Psoas muscle (tissue), 8 donors: ENCODE measurements around the gene ORMDL3. TPM values are rescaled to one million over a fixed set of nuclear protein-coding genes. Genes with fewer than 3 reads are reported as not detected.

ENCODE experiments used
- ATAC-seq, 4 donors: fragments of 200-7000 bp; cut with Tn5 transposase; one replicate each; pipeline ENCODE4 v1.9.1; 2020; ENCODE audit warnings: moderate library complexity in 3 of 4, mild to moderate bottlenecking in 2 of 4
- DNase-seq, 2 donors: peaks; one replicate each; pipeline ENCODE4 v3.0.0-alpha.2; 2020
- H3K27ac ChIP-seq: fragments of 200-600 bp; one replicate; pipeline ENCODE4 v1.8.0; 2022
- H3K27me3 ChIP-seq, 3 donors: fragments of 200-600 bp in 1 of 3; one replicate each; pipeline versions ENCODE4 v1.6.1 to v1.8.0; 2013 to 2022; ENCODE audit warnings: low read length in 2 of 3, mild to moderate bottlenecking in 2 of 3, moderate library complexity in 1 of 3; ENCODE audit not compliant: insufficient read depth in 3 of 3
- H3K36me3 ChIP-seq, 2 donors: fragments of 200-600 bp in 1 of 2; one replicate each; pipeline versions ENCODE4 v1.6.1 to v1.8.0; 2013 to 2022; ENCODE audit warnings: low read depth in 1 of 2, mild to moderate bottlenecking in 1 of 2, moderate library complexity in 1 of 2; ENCODE audit not compliant: insufficient read depth in 1 of 2
- H3K4me1 ChIP-seq: fragments of 200-600 bp; one replicate; pipeline ENCODE4 v1.8.0; 2022
- H3K4me3 ChIP-seq: fragments of 200-600 bp; one replicate; pipeline ENCODE4 v1.8.0; 2022; ENCODE audit warnings: mild to moderate bottlenecking
- H3K9me3 ChIP-seq: fragments of 200-600 bp; one replicate; pipeline ENCODE4 v1.8.0; 2022
- CTCF ChIP-seq: fragments of 200-600 bp; IDR thresholded peaks from one replicate; pipeline ENCODE4 v1.8.0; 2022; ENCODE audit warnings: antibody characterized with exemption
- WGBS, 3 donors: extraction: QIAGEN DNeasy Blood & Tissue Kit; methylation state at CpG; one replicate each; pipeline versions ENCODE4 v1.1.6 to v1.1.7; 2013; 5-methylcytosine and 5-hydroxymethylcytosine counted together
- intact Hi-C, 2 donors: fragments of 100-400 bp; cut with DNase I; formaldehyde crosslinking; loops; one replicate each; pipeline versions ENCODE4 v1.11.0 to v1.14.2; 2022
- polyA plus RNA-seq, 3 donors: library from polyadenylated mRNA; stranded (reverse); fragments of 200-250 nt; gene quantifications; one replicate each; pipeline ENCODE4 v1.2.3, GENCODE V29; 2013
- total RNA-seq, 4 donors: library from RNA; stranded (reverse); fragmentation: NEBNext Ultra II Directional in 2 of 4; extraction: Animal tissue kit (Norgen Biotek cat#: 25700) in 2 of 4; gene quantifications; one replicate each; pipeline versions ENCODE4 v1.2.1 to v1.2.4, GENCODE V29; 2021 to 2023
- donor health status: healthy with polysubstance abuse.
- donor health status: DM: no; HTN: no; CAD: no; lungs with moderate emphysema.
- donor health status: Bipolar disorder and iron deficiency.
- donor health status: healthy.
- donor health status: DM: yes; HTN: yes; CAD: no.
- donor health status: DM: no; HTN: no; CAD: no.
- donor health status: DM: no; HTN: no; CAD: no.
- donor health status: DM: yes; HTN: yes; CAD: no.

ORMDL3 gene
- total and polyA plus RNA-seq, 7 donors = 16.9 to 66.9 (median 22.7) TPM

GRCh38 chr17:39928858-39929645 is 1.7 kb upstream of the ORMDL3 start:
- intact Hi-C loops = no loop called here
- peak; percentile 77 to 82 (median 80) for ATAC-seq
- no peak for DNase-seq
- no peak for TF ChIP-seq CTCF
- H3K9me3 ChIP-seq = no peaks in the 10 kb centered on the region
- H3K27me3 ChIP-seq = no peaks in the 10 kb centered on the region
- 27 to 35% (median 31%) methylated on average over 8 of the region's 8 CpGs for WGBS, 3 donors
- H3K27ac ChIP-seq = peak overlapping the region; percentile 90
- H3K36me3 ChIP-seq = peaks cover 0 to 1% of the 10 kb centered on the region in 2 donors
- peaks cover 46% of the 10 kb centered on the region for H3K4me1 ChIP-seq
- peak overlapping the region; percentile 84 for H3K4me3 ChIP-seq

- H3K9me3 ChIP-seq = no peaks in the 10 kb centered on the region
- WGBS, 3 donors = 11 to 18% (median 14%) methylated on average over 17 of the region's 17 CpGs
- DNase-seq (peak; percentile 59 to 74), ATAC-seq (peak; percentile 3 to 45 (median 38))
- intact Hi-C loops = no loop called here
- H3K27me3 ChIP-seq = no peaks in the 10 kb centered on the region
- H3K4me1 ChIP-seq = peaks cover 42% of the 10 kb centered on the region
- peak overlapping the region; percentile 90 for H3K27ac ChIP-seq
- TF ChIP-seq CTCF = no peak
- peaks cover 0 to 10% of the 10 kb centered on the region in 2 donors for H3K36me3 ChIP-seq
- H3K4me3 ChIP-seq = peak overlapping the region; percentile 84
Measured at GRCh38 chr17:39927929-39928857, 792 bp upstream of the ORMDL3 start.

DNA sequence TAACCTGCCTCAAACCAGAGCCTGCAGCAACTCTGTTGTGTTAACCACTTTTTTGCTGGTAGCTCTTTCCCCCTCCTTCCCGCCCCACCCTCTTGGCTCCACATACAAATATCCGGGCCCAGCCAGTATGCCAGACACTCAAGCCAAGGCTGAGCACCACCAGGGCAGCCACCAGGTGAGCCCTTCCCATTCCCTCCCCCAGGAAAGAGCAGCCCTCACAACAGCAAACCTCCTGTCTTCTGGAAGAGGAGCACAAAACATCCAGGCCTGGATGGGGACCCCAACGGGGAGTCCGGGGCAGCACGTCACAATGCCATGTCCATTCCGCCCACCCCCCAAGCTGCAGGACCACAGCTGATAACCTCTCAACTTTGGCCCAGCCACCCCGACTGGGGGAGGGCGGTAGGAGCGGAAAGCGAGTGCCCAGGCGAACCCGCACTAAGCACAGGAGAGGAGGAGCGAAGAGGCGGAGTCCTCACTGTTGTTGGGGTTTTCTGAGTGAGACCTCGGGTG is 757 bp downstream of the ORMDL3 start:
- peak overlapping the region; percentile 84 for H3K4me3 ChIP-seq
- 2 to 4% (median 3%) methylated on average over 13 to 15 of the region's 15 CpGs for WGBS, 3 donors
- peaks cover 42% of the 10 kb centered on the region for H3K4me1 ChIP-seq
- TF ChIP-seq CTCF = no peak
- intact Hi-C loops = no loop called here
- peaks cover 0 to 26% of the 10 kb centered on the region in 2 donors for H3K36me3 ChIP-seq
- peak overlapping the region; percentile 90 for H3K27ac ChIP-seq
- no peak for DNase-seq
- peak in 3 of 4 donors; percentile 0 to 3 (median 1) for ATAC-seq
- no peaks in the 10 kb centered on the region for H3K27me3 ChIP-seq
- no peaks in the 10 kb centered on the region for H3K9me3 ChIP-seq

DNA sequence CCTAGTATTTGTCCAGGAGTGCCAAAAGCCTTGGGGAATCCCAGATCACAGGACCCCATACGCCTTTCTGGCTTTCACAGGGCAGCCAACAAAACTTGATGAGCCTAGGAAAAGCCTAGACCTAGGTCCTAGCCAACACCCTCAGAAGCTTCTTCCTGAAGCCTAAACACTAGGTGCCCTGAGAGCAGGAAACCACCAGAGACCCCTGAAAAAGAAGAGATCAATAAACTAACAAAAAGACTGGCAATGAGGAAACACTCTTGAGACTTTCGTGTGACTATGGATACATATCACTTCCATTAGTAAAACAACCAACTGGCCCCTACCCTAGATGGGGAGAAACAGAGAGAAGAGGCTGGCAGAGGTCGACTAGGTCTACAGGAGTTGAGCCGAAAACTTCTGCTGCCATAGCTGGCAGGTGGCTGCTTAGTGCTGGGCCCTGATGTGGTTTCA is 1.2 kb downstream of the ORMDL3 start:
- Histone ChIP-seq H3K27ac (no peak overlapping the region), H3K27me3 (no peaks in the 10 kb centered on the region), H3K4me3 (peak overlapping the region; percentile 84), H3K4me1 (peaks cover 42% of the 10 kb centered on the region), H3K9me3 (no peaks in the 10 kb centered on the region), H3K36me3 (peaks cover 0 to 30% of the 10 kb centered on the region in 2 donors)
- WGBS, 3 donors = 34 to 48% (median 40%) methylated on average over 4 of the region's 4 CpGs
- intact Hi-C loops = no loop called here
- ATAC-seq (no peak), DNase-seq (no peak)
- TF ChIP-seq CTCF = no peak
